Activated CD4-positive, alpha-beta T cell treated with anti-CD3 and anti-CD28 coated beads, Interleukin-2, amount 50 U/mL, for 1 hour (primary cell): Measurements from ENCODE around the gene SLC25A5.
"Not testable (repeated sequence)": the region's sequence is repeated elsewhere in the genome, so short reads cannot be mapped to it uniquely, and the experiment has no call there.

Source experiments
- DNase-seq: peaks from one replicate; pipeline ENCODE4 v3.0.0-alpha.2; 2020

Gene SLC25A5

GRCh38 chrX:119467842-119468550 is at the start of gene SLC25A5:
Gene SLC25A5, plus strand, starts transcription at chrX:119468444. Its CDS starts 72 bp downstream, at chrX:119468516.
- peak; percentile 78 for DNase-seq

GRCh38 chrX:119419146-119419545 is 49.1 kb upstream of the SLC25A5 start:
- no peak for DNase-seq

- no peak for DNase-seq
These were observed 48.3 kb upstream of the SLC25A5 start for GRCh38 chrX:119419898-119420297.

GRCh38 chrX:119421016-119421705 is 47.1 kb upstream of the SLC25A5 start:
- no peak for DNase-seq

- DNase-seq, result no peak
These were observed 44.6 kb upstream of the SLC25A5 start for GRCh38 chrX:119423631-119424030.

- DNase-seq, result no peak
These were observed 43.2 kb upstream of the SLC25A5 start for GRCh38 chrX:119424999-119425398.

GRCh38 chrX:119427024-119427794 is 41.0 kb upstream of the SLC25A5 start:
- no peak for DNase-seq

- DNase-seq, result no peak
These were observed 40.5 kb upstream of the SLC25A5 start for GRCh38 chrX:119427795-119428185.

- no peak for DNase-seq
These were observed 38.8 kb upstream of the SLC25A5 start for GRCh38 chrX:119429471-119429870.

GRCh38 chrX:119441295-119441694 is 26.9 kb upstream of the SLC25A5 start:
- DNase-seq, result not testable (repeated sequence)

- no peak for DNase-seq
These were observed 26.0 kb upstream of the SLC25A5 start for GRCh38 chrX:119442286-119442685.

GRCh38 chrX:119453202-119453601 is 15.0 kb upstream of the SLC25A5 start:
- DNase-seq, result no peak

GRCh38 chrX:119455264-119455663 is 13.0 kb upstream of the SLC25A5 start:
- DNase-seq, result no peak

GRCh38 chrX:119459181-119459580 is 9.1 kb upstream of the SLC25A5 start:
- DNase-seq, result no peak

GRCh38 chrX:119465555-119465954 is 2.7 kb upstream of the SLC25A5 start:
- no peak for DNase-seq

- no peak for DNase-seq
These were observed 1.3 kb upstream of the SLC25A5 start for GRCh38 chrX:119466970-119467369.

- no peak for DNase-seq
These were observed 811 bp upstream of the SLC25A5 start for GRCh38 chrX:119467433-119467832.

GRCh38 chrX:119468551-119469312 is 488 bp downstream of the SLC25A5 start:
- DNase-seq, result peak; percentile 85

GRCh38 chrX:119469313-119469635 is 1.0 kb downstream of the SLC25A5 start:
- no peak for DNase-seq

GRCh38 chrX:119474615-119475388 is 6.6 kb downstream of the SLC25A5 start:
- no peak for DNase-seq

- no peak for DNase-seq
These were observed 7.3 kb downstream of the SLC25A5 start for GRCh38 chrX:119475389-119476101.

- no peak for DNase-seq
These were observed 9.6 kb downstream of the SLC25A5 start for GRCh38 chrX:119477812-119478232.
